ENCODE data around the gene TMEM108.

DNA sequence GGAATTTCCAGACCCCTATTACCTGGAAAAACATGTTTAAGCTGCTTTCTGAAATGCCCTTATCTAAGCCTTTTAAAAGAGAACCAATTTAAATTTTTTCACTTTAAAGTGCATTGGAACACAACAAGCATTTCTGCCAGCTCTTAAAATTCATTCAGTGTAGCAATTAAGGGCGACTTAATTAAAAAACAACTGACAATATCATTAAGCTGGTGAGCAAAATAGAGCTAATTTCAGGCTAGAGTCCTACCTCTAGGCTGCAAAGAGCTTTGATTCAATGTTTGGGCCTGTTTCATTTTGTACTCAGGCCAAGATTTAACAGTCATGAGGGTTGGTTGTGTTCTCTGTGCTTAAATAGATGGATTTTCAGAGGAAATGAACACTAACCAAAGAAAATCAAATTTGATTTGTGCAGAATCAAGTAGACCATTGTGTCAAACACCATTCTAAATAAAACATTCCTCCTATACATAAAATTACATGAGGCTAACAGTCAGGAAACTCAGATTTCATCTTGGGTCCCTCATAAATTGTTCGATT lies 114.6 kb downstream of the TMEM108 start:
- TF ChIP-seq REST (IDR thresholded peaks at IDR 0.05; ENCODE audit: insufficient read depth in 1 of 2, low read depth in 2 of 2, low read length in 2 of 2), result no peak
- TF ChIP-seq POLR2AphosphoS5 (IDR thresholded peaks at IDR 0.05; ENCODE audit: low read depth, low read length), result no peak
- TF ChIP-seq TAF1 (IDR thresholded peaks at IDR 0.05; ENCODE audit: borderline replicate concordance, insufficient read depth, low read length), result no peak
